Epithelial cell of proximal tubule (primary cell): ENCODE results near the gene PRSS22. TPM values are rescaled to one million over a fixed set of nuclear protein-coding genes. Genes with fewer than 3 reads are reported as not detected.

ENCODE experiments used
- DNase-seq: peaks from one replicate; pipeline ENCODE4 v3.0.0-alpha.2; 2011; ENCODE audit warnings: low read depth
- H3K4me3 ChIP-seq: 2 replicates; pipeline ENCODE4 v1.5.1; 2011; ENCODE audit warnings: low read depth, mild to moderate bottlenecking, low read length
- total RNA-seq: library from RNA; depleted of rRNA; stranded (reverse); fragments of >200 nt; gene quantifications from 2 replicates; pipeline ENCODE4 v1.2.3, GENCODE V29; 2015
- TF ChIP-seq, protein P1 (sequence below): conservative IDR thresholded peaks from 2 replicates; pipeline ENCODE4 v1.5.1; 2012; ENCODE audit warnings: low read depth, mild to moderate bottlenecking, low read length

Gene PRSS22
- total RNA-seq, 1 donor from 2014 or later: 11.1 TPM

DNA sequence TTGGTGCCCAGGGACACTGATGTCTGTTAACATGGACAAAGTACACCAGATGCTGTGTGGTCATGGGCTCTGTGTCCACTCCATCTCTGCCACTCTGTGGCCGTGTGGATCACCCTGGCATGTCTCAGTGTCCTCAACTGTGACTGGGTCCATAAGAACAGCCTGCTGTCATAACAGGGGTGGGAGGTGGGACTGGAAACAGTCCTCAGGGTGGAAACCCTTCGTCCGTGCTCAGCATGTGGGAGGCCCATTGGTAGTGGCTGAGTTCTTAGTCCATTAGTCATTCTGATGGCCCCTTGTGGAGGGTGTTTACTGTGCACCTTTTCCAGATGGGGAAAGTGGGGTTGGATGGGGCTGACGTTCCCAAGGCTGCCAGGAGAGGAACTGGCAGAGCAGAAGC, 37.8 kb upstream of the PRSS22 start:
- TF ChIP-seq, protein P1, sequence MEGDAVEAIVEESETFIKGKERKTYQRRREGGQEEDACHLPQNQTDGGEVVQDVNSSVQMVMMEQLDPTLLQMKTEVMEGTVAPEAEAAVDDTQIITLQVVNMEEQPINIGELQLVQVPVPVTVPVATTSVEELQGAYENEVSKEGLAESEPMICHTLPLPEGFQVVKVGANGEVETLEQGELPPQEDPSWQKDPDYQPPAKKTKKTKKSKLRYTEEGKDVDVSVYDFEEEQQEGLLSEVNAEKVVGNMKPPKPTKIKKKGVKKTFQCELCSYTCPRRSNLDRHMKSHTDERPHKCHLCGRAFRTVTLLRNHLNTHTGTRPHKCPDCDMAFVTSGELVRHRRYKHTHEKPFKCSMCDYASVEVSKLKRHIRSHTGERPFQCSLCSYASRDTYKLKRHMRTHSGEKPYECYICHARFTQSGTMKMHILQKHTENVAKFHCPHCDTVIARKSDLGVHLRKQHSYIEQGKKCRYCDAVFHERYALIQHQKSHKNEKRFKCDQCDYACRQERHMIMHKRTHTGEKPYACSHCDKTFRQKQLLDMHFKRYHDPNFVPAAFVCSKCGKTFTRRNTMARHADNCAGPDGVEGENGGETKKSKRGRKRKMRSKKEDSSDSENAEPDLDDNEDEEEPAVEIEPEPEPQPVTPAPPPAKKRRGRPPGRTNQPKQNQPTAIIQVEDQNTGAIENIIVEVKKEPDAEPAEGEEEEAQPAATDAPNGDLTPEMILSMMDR: no peak
- no peak overlapping the region for H3K4me3 ChIP-seq
- DNase-seq: no peak

DNA sequence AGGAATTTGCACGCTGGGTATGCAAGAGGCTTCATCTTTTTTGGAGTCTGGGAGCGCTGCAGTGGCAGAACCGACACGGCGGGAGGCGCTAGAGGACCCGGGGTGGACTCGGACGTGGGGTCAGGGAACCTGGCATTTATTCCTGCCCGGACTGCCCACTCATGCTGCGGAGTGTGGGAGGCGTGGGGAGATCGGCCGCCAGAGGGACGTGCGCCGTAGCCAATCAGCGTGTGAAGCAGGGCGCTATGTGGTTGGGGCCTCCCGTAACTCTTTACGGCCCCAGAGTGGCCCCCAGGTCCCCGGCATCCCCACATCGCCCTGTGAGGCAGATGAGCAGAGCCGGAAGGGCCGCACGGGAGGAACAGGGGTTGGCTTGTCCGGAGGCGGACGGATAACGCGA, 36.3 kb upstream of the PRSS22 start:
- DNase-seq: no peak
- no peak overlapping the region for H3K4me3 ChIP-seq
- TF ChIP-seq, protein P1: peak; percentile 5

DNA sequence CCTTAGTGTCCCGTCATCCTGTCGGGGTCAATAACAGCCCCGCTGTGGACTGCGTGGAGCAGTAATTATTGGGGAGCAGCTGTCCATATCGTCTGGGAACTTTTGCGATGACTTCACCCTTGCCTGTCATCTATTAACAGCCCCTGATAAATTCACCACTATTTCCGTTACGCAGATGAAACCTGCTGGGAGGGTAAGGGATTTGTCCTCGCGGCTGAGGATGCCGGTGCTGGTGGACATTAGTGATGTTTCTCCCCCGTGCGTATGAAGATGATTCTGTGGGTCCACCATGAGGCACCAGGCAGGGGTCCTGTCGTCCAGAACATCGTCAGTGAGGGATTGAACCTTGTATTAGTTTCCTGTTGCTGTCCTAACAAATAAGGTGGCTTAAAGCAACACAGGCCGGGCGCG, 26.1 kb upstream of the PRSS22 start:
- TF ChIP-seq, protein P1: no peak
- DNase-seq: no peak

DNA sequence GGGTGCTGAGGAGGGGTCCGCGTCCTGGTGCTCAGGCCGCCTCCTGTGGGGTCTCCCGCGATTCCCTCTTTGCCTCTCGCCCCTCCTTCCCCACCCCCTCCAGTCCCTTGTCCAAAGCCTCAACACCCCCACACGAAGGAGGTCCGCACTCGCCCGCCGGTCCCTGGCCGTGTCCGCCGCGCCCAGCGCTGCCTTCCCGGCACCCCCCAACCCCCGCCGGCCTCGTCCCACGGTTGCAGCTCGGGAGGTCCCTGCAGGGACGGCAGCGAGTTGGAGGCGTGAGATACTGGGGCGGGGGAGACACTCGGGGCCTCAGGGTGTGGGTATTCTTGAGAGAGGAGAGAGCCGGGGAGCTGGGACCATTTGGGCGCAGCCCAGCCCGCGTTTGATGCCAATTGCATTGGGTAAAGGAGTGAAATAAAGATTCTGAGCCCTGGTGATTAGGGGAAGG, 25.5 kb upstream of the PRSS22 start:
- peak overlapping the region; percentile 96 for H3K4me3 ChIP-seq
- no peak for DNase-seq
- TF ChIP-seq, protein P1: no peak

More for the DNA sequence above, 26.1 kb upstream of the PRSS22 start:
- peak overlapping the region; percentile 96 for H3K4me3 ChIP-seq

DNA sequence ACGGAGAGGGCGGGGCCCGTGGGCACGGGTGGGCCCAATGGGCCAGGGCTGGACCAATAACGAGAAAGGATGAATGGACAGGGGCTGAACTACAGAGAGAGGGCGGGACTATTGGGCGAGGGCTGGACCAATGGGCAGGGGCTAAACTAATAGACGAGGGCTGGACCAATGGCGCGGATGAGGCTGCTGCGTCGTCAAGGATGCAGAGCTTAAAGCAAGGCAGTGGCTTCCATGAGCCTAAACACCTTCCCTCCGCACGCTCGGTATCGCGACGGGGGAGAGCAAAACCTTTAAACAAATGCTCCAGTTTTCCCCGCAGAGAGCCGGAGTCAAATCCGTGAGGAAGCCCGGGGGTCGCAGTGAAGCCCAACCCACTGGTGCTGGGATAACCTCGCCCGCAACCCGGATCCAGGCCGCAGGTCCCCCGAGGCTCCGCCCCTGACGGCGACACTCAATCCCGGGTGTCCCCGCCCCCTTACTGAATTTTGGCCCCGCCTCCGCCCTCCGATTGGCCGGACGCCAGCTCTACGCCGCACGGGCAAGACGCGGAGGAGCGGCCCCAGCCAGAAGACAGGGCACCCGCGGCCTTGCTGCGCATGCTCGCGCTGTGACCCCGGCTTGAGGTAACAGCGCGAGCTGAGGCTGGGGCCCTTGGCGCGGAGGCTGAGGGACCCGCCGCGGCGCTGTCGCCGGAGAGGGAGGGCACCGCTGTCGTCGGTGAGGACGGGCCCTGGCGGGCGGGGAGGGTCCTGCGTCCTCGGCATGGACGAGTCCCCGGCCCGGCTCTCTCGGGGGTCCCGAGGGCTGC, 24.9 kb upstream of the PRSS22 start, which contains the start of gene FLYWCH2:
Gene FLYWCH2, plus strand, starts transcription at position 566 of the 808 bp plus-strand sequence. CDS start 13,235 bp downstream, outside the sequence.
- peak within 1 kb of the TSS; percentile 96 for H3K4me3 ChIP-seq
- peak; percentile 92 for DNase-seq
- TF ChIP-seq, protein P1: no peak

DNA sequence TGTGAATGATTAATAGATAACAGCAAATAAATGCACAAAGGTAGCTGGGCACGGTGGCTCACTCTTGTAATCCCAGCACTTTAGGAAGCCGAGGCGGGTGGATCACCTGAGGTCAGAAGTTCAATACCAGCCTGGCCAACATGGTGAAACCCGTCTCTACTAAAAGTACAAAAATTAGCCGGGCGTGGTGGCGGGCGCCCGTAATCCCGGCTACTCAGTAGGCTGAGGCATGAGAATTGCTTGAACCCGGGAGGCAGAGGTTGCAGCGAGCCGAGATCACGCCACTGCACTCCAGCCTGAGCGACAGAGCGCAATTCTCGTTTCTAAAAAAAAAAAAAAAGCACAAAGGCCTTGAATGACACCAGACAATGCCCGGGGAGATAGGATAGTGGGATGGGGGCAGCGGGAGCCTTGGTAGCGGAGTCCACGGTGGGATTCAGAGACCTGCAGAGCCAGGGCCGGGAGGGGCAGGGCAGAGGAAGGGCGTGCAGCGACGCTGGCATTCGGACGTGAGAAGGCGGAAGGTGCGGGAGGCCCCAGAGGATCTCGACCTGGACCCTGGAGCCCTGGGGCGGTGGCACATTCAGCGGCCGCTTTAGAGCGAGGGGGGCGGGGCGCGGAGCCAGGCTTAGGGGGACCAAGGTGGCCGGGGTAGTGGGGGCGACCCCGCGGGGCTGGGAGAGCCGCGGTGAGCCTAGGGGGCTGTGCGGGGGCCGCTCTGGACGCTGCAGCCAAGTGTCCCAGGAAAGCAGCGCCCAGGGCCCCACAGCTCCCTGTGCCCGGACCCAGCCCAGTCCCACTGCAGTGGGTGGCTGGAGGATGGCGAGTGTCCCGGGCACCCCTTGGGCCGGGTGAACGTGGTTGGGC, 24.0 kb upstream of the PRSS22 start:
- peak overlapping the region; percentile 96 for H3K4me3 ChIP-seq
- TF ChIP-seq, protein P1: no peak
- no peak for DNase-seq
